Heart left ventricle (tissue), 16 donors: ENCODE results near the gene GRM5. TPM values are rescaled to one million over a fixed set of nuclear protein-coding genes. Genes with fewer than 3 reads are reported as not detected.

ENCODE experiments used
- ATAC-seq, 4 donors: fragments of 200-7000 bp; cut with Tn5 transposase; one replicate each; pipeline ENCODE4 v1.9.1; 2020 to 2022; ENCODE audit warnings: moderate library complexity in 4 of 4, mild to moderate bottlenecking in 3 of 4, moderate number of reproducible peaks in 1 of 4
- DNase-seq, 5 donors: peaks; one replicate each; pipeline ENCODE4 v3.0.0-alpha.2; 2020
- H3K27ac ChIP-seq, 12 donors: fragments of 200-600 bp; sonication (generic) in 4 of 12; one replicate each; pipeline versions ENCODE4 v1.5.0 to v1.8.0; 2016 to 2022; ENCODE audit warnings: mild to moderate bottlenecking in 2 of 12
- H3K27me3 ChIP-seq, 9 donors: fragments of 200-600 bp; sonication (generic) in 2 of 9; one replicate each; pipeline versions ENCODE4 v1.5.1 to v1.8.0; 2016 to 2022; ENCODE audit warnings: mild to moderate bottlenecking in 3 of 9
- H3K36me3 ChIP-seq, 9 donors: fragments of 200-600 bp; sonication (generic) in 2 of 9; one replicate each; pipeline versions ENCODE4 v1.5.0 to v1.8.0; 2018 to 2022; ENCODE audit warnings: mild to moderate bottlenecking in 2 of 9
- H3K4me1 ChIP-seq, 12 donors: fragments of 200-600 bp; sonication (generic) in 4 of 12; one replicate each; pipeline versions ENCODE4 v1.5.0 to v1.8.0; 2016 to 2022; ENCODE audit warnings: mild to moderate bottlenecking in 3 of 12
- H3K4me3 ChIP-seq, 12 donors: fragments of 200-600 bp; sonication (generic) in 4 of 12; one replicate each; pipeline versions ENCODE4 v1.5.0 to v1.8.0; 2017 to 2022; ENCODE audit warnings: mild to moderate bottlenecking in 9 of 12, moderate library complexity in 4 of 12
- H3K9me3 ChIP-seq, 12 donors: fragments of 200-600 bp; sonication (generic) in 4 of 12; one replicate each; pipeline versions ENCODE4 v1.5.0 to v1.8.0; 2016 to 2022; ENCODE audit warnings: mild to moderate bottlenecking in 1 of 12
- POLR2A ChIP-seq, 2 donors: fragments of 450-650 bp; IDR thresholded peaks; one replicate each; pipeline ENCODE4 v1.6.1; 2017; ENCODE audit warnings: antibody characterized with exemption in 2 of 2, mild to moderate bottlenecking in 2 of 2, moderate library complexity in 2 of 2
- WGBS, 4 donors: extraction: QIAGEN DNeasy Blood & Tissue Kit in 2 of 4; methylation state at CpG; one replicate each; pipeline versions ENCODE4 v1.1.5 to v1.1.7; 2013 to 2018; 5-methylcytosine and 5-hydroxymethylcytosine counted together
- intact Hi-C, 10 donors: fragments of 100-400 bp; cut with DNase I; formaldehyde crosslinking; loops; one replicate each; pipeline versions ENCODE4 v1.11.1 to v1.14.2; 2022
- polyA plus RNA-seq, 2 donors: library from polyadenylated mRNA; stranded (reverse); fragments of 200-250 nt; gene quantifications; one replicate each; pipeline ENCODE4 v1.2.3, GENCODE V29; 2013
- total RNA-seq, 9 donors: library from RNA; depleted of rRNA in 2 of 9; stranded (reverse); fragments of >200 nt in 2 of 9; fragmentation: NEBNext Ultra II Directional in 3 of 9; extraction: Animal tissue kit (Norgen Biotek cat#: 25700) in 3 of 9; gene quantifications; one replicate each; pipeline versions ENCODE4 v1.1.0 to v1.2.4, GENCODE V29; 2016 to 2023
- TF ChIP-seq, protein P1 (sequence below), 12 donors: fragments of 200-600 bp; sonication (generic) in 4 of 12; IDR thresholded peaks; one replicate each; pipeline versions ENCODE4 v1.5.0 to v1.8.0; 2018 to 2022; ENCODE audit warnings: antibody characterized with exemption in 12 of 12, mild to moderate bottlenecking in 5 of 12
- donor health status: ischemic (EF 13 %, LVEDD 7.1; RV severe dilation, severe dysfunction).
- donor health status: healthy with polysubstance abuse.
- donor health status: DM: no; HTN: yes; CAD: no.
- donor health status: DM: no; HTN: no; CAD: no.
- donor health status: ischemic (EF 25% LVEDD 6.9; RV normal size, moderate dysfunction).
- donor health status: ischemic (EF 25% LVEDD 5.7; RV mildly dilated, moderate dysfunction).
- donor health status: healthy.
- donor health status: DM: yes; HTN: yes; CAD: no.
- donor health status: ischemic (EF 35%, LVEDD 5.7; RV mildly dilated, moderate dysfunction).
- donor health status: nonischemic (EF 11% LVEDD 7.7; RV severe dilation, severe dysfunction).
- donor health status: DM: yes; HTN: yes; CAD: no.
- donor health status: PGD.
- donor health status: ischemic (EF 29% LVEDD 5.4; RV normal size, mild dysfunction).
- donor health status: nonischemic (EF 23%, LVEDD 6.1; RV moderate dilation, normal function).

GRM5 gene
- total and polyA plus RNA-seq, 11 donors = 0.01 to 0.09 (median 0.09) TPM; not detected in 8

- H3K4me1 ChIP-seq = no peaks in the 10 kb centered on the region
- ATAC-seq (no peak), DNase-seq (no peak)
- H3K27ac ChIP-seq = no peak overlapping the region
- TF ChIP-seq, protein P1, sequence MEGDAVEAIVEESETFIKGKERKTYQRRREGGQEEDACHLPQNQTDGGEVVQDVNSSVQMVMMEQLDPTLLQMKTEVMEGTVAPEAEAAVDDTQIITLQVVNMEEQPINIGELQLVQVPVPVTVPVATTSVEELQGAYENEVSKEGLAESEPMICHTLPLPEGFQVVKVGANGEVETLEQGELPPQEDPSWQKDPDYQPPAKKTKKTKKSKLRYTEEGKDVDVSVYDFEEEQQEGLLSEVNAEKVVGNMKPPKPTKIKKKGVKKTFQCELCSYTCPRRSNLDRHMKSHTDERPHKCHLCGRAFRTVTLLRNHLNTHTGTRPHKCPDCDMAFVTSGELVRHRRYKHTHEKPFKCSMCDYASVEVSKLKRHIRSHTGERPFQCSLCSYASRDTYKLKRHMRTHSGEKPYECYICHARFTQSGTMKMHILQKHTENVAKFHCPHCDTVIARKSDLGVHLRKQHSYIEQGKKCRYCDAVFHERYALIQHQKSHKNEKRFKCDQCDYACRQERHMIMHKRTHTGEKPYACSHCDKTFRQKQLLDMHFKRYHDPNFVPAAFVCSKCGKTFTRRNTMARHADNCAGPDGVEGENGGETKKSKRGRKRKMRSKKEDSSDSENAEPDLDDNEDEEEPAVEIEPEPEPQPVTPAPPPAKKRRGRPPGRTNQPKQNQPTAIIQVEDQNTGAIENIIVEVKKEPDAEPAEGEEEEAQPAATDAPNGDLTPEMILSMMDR (IDR thresholded peaks at IDR 0.05) = no peak
- no peak for TF ChIP-seq POLR2A (IDR thresholded peaks at IDR 0.05)
- no peaks in the 10 kb centered on the region for H3K36me3 ChIP-seq
- H3K27me3 ChIP-seq = no peaks in the 10 kb centered on the region
- H3K9me3 ChIP-seq = no peaks in the 10 kb centered on the region
- intact Hi-C loops = no loop called here
- no peak overlapping the region for H3K4me3 ChIP-seq
Observed at GRCh38 chr11:88655656-88656055, 410.1 kb downstream of the GRM5 start.

DNA sequence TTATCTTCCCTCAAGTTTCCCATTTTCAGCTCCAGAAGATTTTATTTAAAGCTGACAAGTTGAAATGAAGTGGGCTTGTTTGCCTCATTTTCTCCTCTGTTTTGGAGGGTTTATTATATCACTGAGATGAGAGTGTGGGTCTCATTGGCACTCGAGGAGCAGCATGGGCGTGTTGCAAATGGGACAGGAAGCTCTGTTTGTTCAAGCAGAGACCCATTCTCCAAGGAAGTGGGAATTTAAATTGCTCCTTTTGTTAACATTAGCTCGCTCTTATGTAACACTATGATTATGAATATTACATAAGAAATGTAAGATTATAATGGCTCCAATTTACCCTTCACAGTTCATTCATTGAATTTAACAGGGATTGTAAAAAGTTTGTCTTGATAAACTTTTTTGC lies 410.6 kb downstream of the GRM5 start:
- TF ChIP-seq, protein P1 (IDR thresholded peaks at IDR 0.05) = no peak
- no peak for TF ChIP-seq POLR2A (IDR thresholded peaks at IDR 0.05)
- no peaks in the 10 kb centered on the region for H3K36me3 ChIP-seq
- H3K27ac ChIP-seq = no peak overlapping the region
- intact Hi-C loops = no loop called here
- no peaks in the 10 kb centered on the region for H3K9me3 ChIP-seq
- H3K4me3 ChIP-seq = no peak overlapping the region
- WGBS, 4 donors = 44 to 48% (median 45%) methylated on average over 3 of the region's 3 CpGs
- no peak for ATAC-seq
- H3K27me3 ChIP-seq = no peaks in the 10 kb centered on the region
- no peak for DNase-seq
- no peaks in the 10 kb centered on the region for H3K4me1 ChIP-seq

DNA sequence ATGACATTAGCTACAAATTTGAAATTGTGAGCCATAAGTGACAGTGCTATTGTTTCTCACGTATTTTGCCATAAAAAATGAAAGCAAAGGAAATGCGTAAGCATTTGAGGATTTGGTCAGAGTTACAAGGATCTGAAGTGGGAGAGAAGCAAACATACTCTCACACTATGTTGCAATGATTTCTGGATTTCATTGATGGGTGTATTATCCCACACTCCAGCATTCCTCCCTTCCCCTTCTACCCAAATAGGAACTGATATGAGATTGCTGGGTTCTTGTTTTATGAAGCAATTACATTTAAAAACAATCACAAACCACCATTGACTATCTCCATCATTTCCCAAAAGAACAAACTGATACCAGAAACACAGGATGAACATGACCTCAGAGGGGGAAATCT lies 414.2 kb downstream of the GRM5 start:
- intact Hi-C loops = no loop called here
- ATAC-seq = no peak

GRCh38 chr11:88644724-88645123 lies 421.1 kb downstream of the GRM5 start:
- no peaks in the 10 kb centered on the region for H3K4me1 ChIP-seq
- H3K4me3 ChIP-seq = no peak overlapping the region
- peaks cover 0 to 5% (median 0%) of the 10 kb centered on the region in 12 donors for H3K9me3 ChIP-seq
- H3K27me3 ChIP-seq = no peaks in the 10 kb centered on the region
- H3K36me3 ChIP-seq = no peaks in the 10 kb centered on the region
- TF ChIP-seq, protein P1 (IDR thresholded peaks at IDR 0.05) = no peak
- TF ChIP-seq POLR2A (IDR thresholded peaks at IDR 0.05) = no peak
- DNase-seq (no peak), ATAC-seq (no peak)
- intact Hi-C loops = no loop called here
- no peak overlapping the region for H3K27ac ChIP-seq

More for the DNA sequence above, 414.2 kb downstream of the GRM5 start:
- H3K36me3 ChIP-seq = no peaks in the 10 kb centered on the region
- TF ChIP-seq POLR2A (IDR thresholded peaks at IDR 0.05) = no peak
- TF ChIP-seq, protein P1 (IDR thresholded peaks at IDR 0.05) = no peak
- no peaks in the 10 kb centered on the region for H3K27me3 ChIP-seq
- no peak overlapping the region for H3K27ac ChIP-seq
- H3K4me3 ChIP-seq = no peak overlapping the region
- no peaks in the 10 kb centered on the region for H3K9me3 ChIP-seq
- 54 to 76% (median 71%) methylated on average over 2 of the region's 2 CpGs for WGBS, 4 donors
- no peak for DNase-seq
- no peaks in the 10 kb centered on the region for H3K4me1 ChIP-seq
